NOMO-1 treated with DMSO at 0.1 percent for 48 hours (cell line): ENCODE data around the gene ITM2B.
"Not testable (repeated sequence)": the region's sequence is repeated elsewhere in the genome, so short reads cannot be mapped to it uniquely, and the experiment has no call there.

ENCODE experiments used
- DNase-seq: peaks from one replicate; lab custom pipeline; 2025; ENCODE audit not compliant: unreplicated experiment; lab: John Stamatoyannopoulos, UW

The ITM2B gene

DNA sequence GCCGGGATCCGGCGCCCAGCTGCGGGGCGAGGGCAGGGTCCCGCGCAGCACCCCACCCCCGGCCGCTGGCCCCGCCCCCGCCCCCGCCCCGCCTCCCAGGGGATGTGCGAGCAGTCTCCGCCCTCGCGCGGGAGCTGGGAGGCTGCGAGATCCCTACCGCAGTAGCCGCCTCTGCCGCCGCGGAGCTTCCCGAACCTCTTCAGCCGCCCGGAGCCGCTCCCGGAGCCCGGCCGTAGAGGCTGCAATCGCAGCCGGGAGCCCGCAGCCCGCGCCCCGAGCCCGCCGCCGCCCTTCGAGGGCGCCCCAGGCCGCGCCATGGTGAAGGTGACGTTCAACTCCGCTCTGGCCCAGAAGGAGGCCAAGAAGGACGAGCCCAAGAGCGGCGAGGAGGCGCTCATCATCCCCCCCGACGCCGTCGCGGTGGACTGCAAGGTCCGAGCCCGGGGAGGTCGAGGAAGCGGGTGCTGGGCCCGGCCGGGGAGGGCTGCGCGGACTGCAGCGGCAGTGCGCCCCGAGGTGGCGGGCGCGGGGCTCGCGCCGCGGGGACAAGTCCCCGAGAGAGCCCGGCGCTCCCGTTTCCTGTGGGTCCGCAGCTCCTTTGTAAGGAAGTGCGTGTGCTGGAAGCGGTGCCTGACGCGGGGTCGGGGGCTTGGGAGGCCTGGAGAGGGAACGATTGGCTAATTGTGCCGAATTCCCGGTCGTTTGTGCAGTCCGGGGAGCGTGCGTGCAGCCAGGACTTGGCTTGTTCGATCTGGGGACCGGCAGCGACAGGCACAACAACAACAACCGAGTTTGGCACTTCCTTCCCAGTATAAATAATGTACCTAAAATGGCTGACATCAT is at the start of gene ITM2B:
TSS of gene ITM2B (plus strand) at position 161 of the 843 bp plus-strand sequence. CDS start at position 316, 155 bp downstream.
- peak; percentile 82 for DNase-seq

GRCh38 chr13:48184260-48184659 is 48.7 kb upstream of the ITM2B start:
- DNase-seq = peak; percentile 33

- no peak for DNase-seq
Observed at GRCh38 chr13:48185018-48185417, 48.0 kb upstream of the ITM2B start.

DNA sequence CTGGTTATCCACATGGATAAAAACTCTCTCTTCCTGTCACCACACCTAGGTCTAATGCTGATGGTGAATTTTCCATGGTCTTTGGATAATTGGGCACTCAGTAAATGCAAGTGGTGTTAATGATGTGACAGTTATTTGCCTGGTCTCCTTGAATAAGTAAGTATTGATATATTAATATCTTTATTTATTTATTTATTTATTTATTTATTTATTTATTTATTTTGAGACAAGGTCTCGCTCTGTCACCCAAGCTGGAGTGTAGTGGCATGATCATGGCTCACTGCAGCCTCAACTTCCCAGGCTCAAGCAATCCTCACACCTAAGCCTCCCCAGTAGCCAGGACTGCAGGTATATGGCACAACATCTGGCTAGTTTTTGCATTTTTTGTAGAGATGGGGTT is 46.3 kb upstream of the ITM2B start:
- no peak for DNase-seq

DNA sequence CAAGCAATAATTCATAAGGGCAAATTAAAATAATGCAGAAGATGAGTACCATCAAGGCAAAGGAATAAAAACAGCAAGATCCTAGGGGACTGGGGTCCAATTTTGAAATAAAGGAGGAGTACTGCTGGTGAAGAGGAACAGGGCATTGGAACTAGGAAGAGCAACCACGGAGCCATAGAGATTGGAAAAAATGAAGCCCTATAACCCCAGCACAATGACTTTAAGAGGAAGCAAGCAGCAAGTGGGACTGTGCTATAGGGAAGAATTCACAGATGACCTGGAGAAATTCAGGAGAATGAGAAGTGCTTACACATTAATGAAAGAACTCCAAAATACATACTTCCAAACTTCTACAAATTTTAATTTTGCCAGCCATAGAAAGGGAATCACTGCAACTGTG is 44.9 kb upstream of the ITM2B start:
- no peak for DNase-seq

- DNase-seq = no peak
Observed at GRCh38 chr13:48188601-48189000, 44.4 kb upstream of the ITM2B start.

- no peak for DNase-seq
Observed at GRCh38 chr13:48189171-48189570, 43.8 kb upstream of the ITM2B start.

GRCh38 chr13:48192411-48192935 is 40.5 kb upstream of the ITM2B start:
- no peak for DNase-seq

- DNase-seq = peak; percentile 90
Observed at GRCh38 chr13:48194379-48194754, 38.6 kb upstream of the ITM2B start.

DNA sequence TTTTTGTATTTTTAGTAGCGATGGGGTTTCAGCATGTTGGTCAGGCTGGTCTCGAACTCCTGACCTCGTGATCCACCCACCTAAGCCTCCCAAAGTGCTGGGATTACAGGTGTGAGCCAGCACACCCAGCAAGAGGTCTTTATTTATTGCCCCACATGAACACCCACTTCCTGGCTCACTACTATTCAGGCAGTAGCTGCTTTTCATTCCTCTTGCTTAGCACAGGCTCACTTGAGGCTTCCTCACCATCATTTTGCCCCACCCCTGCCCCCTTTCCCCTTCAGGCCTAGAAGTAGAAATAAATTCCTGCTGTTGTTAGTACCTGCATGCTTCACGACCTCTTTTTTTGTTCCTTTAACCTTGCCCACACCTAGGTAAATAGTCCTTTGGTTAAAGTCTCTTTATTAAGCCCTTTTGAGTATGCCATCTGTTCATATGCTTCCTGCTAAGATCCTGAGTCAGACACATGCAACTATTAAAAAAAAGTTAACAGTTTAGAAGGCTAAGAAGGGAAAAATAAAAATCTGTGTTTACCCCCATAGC is 33.5 kb upstream of the ITM2B start:
- DNase-seq = no peak

DNA sequence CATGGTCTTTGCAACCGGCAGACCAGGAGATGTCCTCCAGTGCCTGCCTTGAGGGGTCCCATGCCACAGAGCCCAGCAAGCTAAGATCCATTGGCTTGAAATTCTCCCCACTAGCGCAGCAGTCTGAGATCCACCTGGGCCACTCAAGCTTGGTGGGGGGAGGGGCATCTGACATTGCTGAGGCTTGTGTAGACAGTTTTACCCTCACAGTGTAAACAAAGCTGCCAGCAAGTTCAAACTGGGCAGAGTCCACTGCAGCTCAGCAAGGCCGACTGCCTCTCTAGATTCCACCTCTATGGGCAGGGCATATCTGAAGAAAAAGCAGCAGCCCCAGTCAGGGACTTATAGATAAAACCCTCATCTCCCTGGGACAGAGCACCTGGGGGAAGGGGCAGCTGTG is 32.0 kb upstream of the ITM2B start:
- no peak for DNase-seq

GRCh38 chr13:48207207-48207606 is 25.8 kb upstream of the ITM2B start:
- DNase-seq = not testable (repeated sequence)

GRCh38 chr13:48210178-48210577 is 22.8 kb upstream of the ITM2B start:
- peak; percentile 83 for DNase-seq

GRCh38 chr13:48214519-48215121 is 18.4 kb upstream of the ITM2B start:
- DNase-seq = no peak

DNA sequence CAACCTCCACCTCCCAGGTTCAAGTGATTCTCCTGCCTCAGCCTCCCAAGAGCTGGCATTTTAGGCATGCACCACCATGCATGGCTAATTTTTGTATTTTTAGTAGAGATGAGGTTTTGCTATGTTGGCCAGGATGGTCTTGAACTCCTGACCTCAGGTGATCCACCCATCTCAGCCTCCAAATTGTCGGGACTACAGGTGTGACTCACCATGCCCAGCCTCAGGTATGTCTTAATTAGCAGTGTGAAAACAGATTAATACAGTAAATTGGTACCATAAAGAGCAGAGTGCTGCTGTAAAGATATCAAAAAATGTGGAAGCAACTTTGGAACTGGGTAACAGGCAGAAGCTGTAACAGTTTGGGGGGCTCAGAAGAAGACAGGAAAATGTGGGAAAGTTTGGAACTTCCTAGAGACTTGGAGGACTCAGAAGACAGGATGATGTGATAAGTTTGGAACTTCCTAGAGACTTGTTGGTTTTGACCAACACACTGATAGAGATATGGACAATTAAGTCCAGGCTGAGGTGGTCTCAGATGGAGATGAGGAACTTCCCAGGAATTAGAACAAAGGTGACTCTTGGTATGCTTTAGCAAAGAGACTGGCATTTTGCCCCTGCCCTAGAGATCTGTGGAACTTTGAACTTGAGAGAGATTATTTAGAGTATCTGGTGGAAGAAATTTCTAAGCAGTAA is 17.3 kb upstream of the ITM2B start:
- DNase-seq = not testable (repeated sequence)

- DNase-seq = no peak
Observed at GRCh38 chr13:48216204-48216711, 16.7 kb upstream of the ITM2B start.

- peak; percentile 6 for DNase-seq
Observed at GRCh38 chr13:48220592-48220980, 12.4 kb upstream of the ITM2B start.

DNA sequence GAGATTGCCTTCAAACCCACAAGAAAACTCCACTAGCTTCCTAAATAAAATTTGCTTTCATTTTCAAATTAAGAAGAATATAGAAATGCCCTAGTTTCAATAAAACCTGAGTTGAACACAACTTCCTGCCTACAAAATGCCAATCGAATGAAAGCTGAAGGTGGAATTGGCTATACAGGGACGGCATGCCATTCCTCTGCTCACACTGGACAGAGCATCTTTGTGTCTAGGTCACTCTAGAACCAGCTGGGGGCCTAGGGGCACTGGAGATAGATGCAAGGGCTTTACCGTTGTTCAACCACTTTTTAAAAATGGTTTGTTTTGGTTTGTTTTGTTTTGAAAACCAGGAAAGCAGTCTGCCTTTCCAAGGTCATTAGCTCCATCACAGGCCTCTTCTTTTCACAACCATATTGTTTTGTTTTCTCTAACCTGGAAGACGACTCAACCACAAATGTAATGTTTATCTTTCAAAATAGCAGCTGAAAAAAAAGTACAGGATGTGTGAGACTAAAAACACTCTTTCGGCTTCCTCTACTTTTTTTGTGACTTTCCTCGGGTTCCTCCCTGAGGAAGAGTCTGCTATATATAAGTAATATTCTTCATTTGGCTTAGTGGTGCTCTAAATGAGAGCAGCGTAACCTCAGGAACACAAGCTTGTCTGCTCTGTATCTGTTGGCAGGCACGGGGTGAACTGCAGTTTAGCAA is 11.9 kb upstream of the ITM2B start:
- DNase-seq = peak; percentile 52

DNA sequence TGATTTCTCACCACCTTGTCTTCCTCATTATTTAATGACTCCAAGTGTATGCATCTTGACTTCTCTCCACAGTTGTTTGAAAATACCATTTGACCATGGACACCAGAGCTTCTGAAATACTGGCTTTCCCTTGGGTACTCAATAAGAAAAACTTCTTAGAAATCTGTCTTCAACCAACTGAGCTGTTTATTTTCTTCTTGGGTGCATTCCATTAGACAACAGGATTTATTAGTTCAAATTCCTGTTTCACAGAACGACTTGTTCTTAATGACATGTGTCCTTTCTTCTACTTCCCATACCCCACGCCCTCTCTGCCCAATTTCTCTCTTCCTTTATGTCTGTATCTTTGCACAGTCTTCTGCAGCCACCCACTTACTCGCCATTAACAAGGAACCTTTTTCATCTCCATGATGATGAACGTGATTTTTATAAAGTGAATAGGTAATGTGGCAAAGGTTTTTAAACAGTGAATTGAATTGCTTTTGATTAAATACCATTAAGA is 11.3 kb upstream of the ITM2B start:
- no peak for DNase-seq
